Panc1 (cell line): ENCODE results near the gene RAB7A. TPM values are rescaled to one million over a fixed set of nuclear protein-coding genes. Genes with fewer than 3 reads are reported as not detected.

ENCODE experiments used
- ATAC-seq: fragments of 200-7000 bp; cut with Tn5 transposase; 2 replicates; pipeline ENCODE4 v1.9.1; 2020; ENCODE audit warnings: mild to moderate bottlenecking, moderate library complexity
- BruUV-seq: library from RNA; stranded (reverse); fragments of 400-500 nt; replicated peaks from 2 replicates; lab custom pipeline; 2021; lab: Mats Ljungman, UMichigan
- CTCF ChIA-PET: fragments of 300-600 bp; sonication (Branson Sonifier 250); formaldehyde crosslinking; loops from one replicate; lab custom pipeline; 2022; ENCODE audit warnings: antibody characterized with exemption; lab: Charles Lee
- POLR2A ChIA-PET: fragments of 300-600 bp; sonication (Branson Sonifier 250); formaldehyde crosslinking; loops from one replicate; lab custom pipeline; 2022; ENCODE audit warnings: antibody characterized with exemption; lab: Charles Lee
- DNase-seq: peaks from one replicate; pipeline ENCODE4 v3.0.0-alpha.2; 2010; ENCODE audit warnings: low read depth, low spot score
- H3K27ac ChIP-seq: 2 replicates; pipeline ENCODE4 v1.5.1; 2011; ENCODE audit warnings: mild to moderate bottlenecking, low read length, inconsistent platforms
- H3K27me3 ChIP-seq: fragments of 200-500 bp; sonication (Bioruptor generic); 2 replicates; pipeline ENCODE4 v1.6.0; 2014; ENCODE audit warnings: low read length, inconsistent platforms; ENCODE audit not compliant: control insufficient read depth, insufficient read depth
- H3K36me3 ChIP-seq: fragments of 200-500 bp; sonication (Bioruptor generic); 2 replicates; pipeline ENCODE4 v1.5.1; 2014; ENCODE audit warnings: inconsistent platforms, mild to moderate bottlenecking, low read length, moderate library complexity; ENCODE audit not compliant: control insufficient read depth, insufficient read depth
- H3K4me1 ChIP-seq: 2 replicates; pipeline ENCODE4 v1.5.1; 2011; ENCODE audit warnings: inconsistent platforms, mild to moderate bottlenecking, low read length, moderate library complexity; ENCODE audit not compliant: control insufficient read depth, insufficient read depth
- H3K4me3 ChIP-seq, 2 experiments: 2 replicates each; pipeline ENCODE4 v1.5.1; 2011 to 2012; ENCODE audit warnings: low read depth in 2 of 2, low read length in 2 of 2, mild to moderate bottlenecking in 2 of 2, inconsistent platforms in 1 of 2, moderate library complexity in 1 of 2
- H3K9me3 ChIP-seq: fragments of 200-500 bp; sonication (Bioruptor generic); 2 replicates; pipeline ENCODE4 v1.5.1; 2014; ENCODE audit warnings: low read depth, mild to moderate bottlenecking, inconsistent platforms, low read length, moderate library complexity; ENCODE audit not compliant: control insufficient read depth, insufficient read depth
- POLR2AphosphoS5 ChIP-seq: IDR thresholded peaks from 2 replicates; pipeline ENCODE4 v1.6.1; 2012; ENCODE audit warnings: mild to moderate bottlenecking, low read depth, low read length, moderate library complexity
- REST ChIP-seq, 2 experiments: IDR thresholded peaks; 2 replicates each; pipeline ENCODE4 v1.6.1; 2011 to 2012; ENCODE audit warnings: low read depth in 2 of 2, control low read depth in 1 of 2, low read length in 1 of 2, mild to moderate bottlenecking in 1 of 2, moderate library complexity in 1 of 2; ENCODE audit not compliant: insufficient read depth in 1 of 2
- SIN3A ChIP-seq: IDR thresholded peaks from 2 replicates; pipeline ENCODE4 v1.6.1; 2012; ENCODE audit warnings: low read depth, mild to moderate bottlenecking, low read length, moderate library complexity, borderline replicate concordance; ENCODE audit not compliant: insufficient read depth
- TCF7L2 ChIP-seq: IDR thresholded peaks from 2 replicates; pipeline ENCODE4 v1.6.1; 2011; ENCODE audit warnings: mild to moderate bottlenecking, low read depth, low read length, inconsistent platforms
- in situ Hi-C: cut with HindIII; loops from 2 replicates; pipeline ENCODE4 v1.10.0; 2016; ENCODE audit warnings: low sequenced_read_pairs, low pct_unique_long_range_greater_than_20kb
- intact Hi-C: fragments of 100-400 bp; cut with micrococcal nuclease; formaldehyde crosslinking; loops from one replicate; pipeline ENCODE4 v1.10.0; 2022; ENCODE audit not compliant: unreplicated experiment
- total RNA-seq: library from RNA; stranded (reverse); gene quantifications from one replicate; pipeline ENCODE4 v1.2.1, GENCODE V29; 2021; ENCODE audit not compliant: unreplicated experiment
- TF ChIP-seq, protein P1 (sequence below): fragments of 450-650 bp; IDR thresholded peaks from 2 replicates; pipeline ENCODE4 v1.5.1; 2017; ENCODE audit warnings: mild to moderate bottlenecking

The RAB7A gene
- total RNA-seq, 1 experiment from 2014 or later: 386 TPM

GRCh38 chr3:128849911-128850455 lies 124.0 kb downstream of the RAB7A start:
- H3K27me3 ChIP-seq: no peaks in the 10 kb centered on the region
- TF ChIP-seq, protein P1, sequence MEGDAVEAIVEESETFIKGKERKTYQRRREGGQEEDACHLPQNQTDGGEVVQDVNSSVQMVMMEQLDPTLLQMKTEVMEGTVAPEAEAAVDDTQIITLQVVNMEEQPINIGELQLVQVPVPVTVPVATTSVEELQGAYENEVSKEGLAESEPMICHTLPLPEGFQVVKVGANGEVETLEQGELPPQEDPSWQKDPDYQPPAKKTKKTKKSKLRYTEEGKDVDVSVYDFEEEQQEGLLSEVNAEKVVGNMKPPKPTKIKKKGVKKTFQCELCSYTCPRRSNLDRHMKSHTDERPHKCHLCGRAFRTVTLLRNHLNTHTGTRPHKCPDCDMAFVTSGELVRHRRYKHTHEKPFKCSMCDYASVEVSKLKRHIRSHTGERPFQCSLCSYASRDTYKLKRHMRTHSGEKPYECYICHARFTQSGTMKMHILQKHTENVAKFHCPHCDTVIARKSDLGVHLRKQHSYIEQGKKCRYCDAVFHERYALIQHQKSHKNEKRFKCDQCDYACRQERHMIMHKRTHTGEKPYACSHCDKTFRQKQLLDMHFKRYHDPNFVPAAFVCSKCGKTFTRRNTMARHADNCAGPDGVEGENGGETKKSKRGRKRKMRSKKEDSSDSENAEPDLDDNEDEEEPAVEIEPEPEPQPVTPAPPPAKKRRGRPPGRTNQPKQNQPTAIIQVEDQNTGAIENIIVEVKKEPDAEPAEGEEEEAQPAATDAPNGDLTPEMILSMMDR: no peak; the same call in 1 of the 2 replicates
- TF ChIP-seq SIN3A (no peak), REST (IDR thresholded peaks at IDR 0.05; ENCODE audit: insufficient read depth in 1 of 2, low read depth in 2 of 2, low read length in 1 of 2) (no peak), POLR2AphosphoS5 (no peak), TCF7L2 (no peak)
- ATAC-seq (peak; percentile 52; the same call in 1 of the 2 replicates), DNase-seq (no peak)
- in situ Hi-C loops (loop anchor here (5.0 kb wide), 1 partner anchor 53 kb away; no protein-coding TSS in a partner anchor), intact Hi-C loops (no loop called here)
- CTCF ChIA-PET: interaction anchor here (0.6 kb wide), 1 partner anchor 169 kb away, joined by 3 read pairs; no protein-coding TSS in a partner anchor
- POLR2A ChIA-PET: no interaction called here
- H3K36me3 ChIP-seq: no peaks in the 10 kb centered on the region
- no TSS peak for BruUV-seq
- H3K27ac ChIP-seq: no peak overlapping the region
- H3K9me3 ChIP-seq: peaks cover 9% of the 10 kb centered on the region
- no peak overlapping the region for H3K4me3 ChIP-seq
- H3K4me1 ChIP-seq: peaks cover 13% of the 10 kb centered on the region; the same call in 1 of the 2 replicates

- ChIA-PET CTCF (no interaction called here), POLR2A (no interaction called here)
- H3K9me3 ChIP-seq: peaks cover 15% of the 10 kb centered on the region
- no peak overlapping the region for H3K4me3 ChIP-seq
- DNase-seq: no peak
- in situ Hi-C loops: loop anchor here (5.0 kb wide), 1 partner anchor 53 kb away; no protein-coding TSS in a partner anchor
- no peaks in the 10 kb centered on the region for H3K27me3 ChIP-seq
- intact Hi-C loops: no loop called here
- no peak for ATAC-seq
- H3K4me1 ChIP-seq: peaks cover 8% of the 10 kb centered on the region; the same call in 1 of the 2 replicates
- TF ChIP-seq, protein P1: no peak; the same call in 1 of the 2 replicates
- no peak for TF ChIP-seq REST (IDR thresholded peaks at IDR 0.05; ENCODE audit: insufficient read depth in 1 of 2, low read depth in 2 of 2, low read length in 1 of 2)
- no peak for TF ChIP-seq TCF7L2
- TF ChIP-seq SIN3A: no peak
- no peak for TF ChIP-seq POLR2AphosphoS5
- H3K27ac ChIP-seq: no peak overlapping the region
- no TSS peak for BruUV-seq
- H3K36me3 ChIP-seq: no peaks in the 10 kb centered on the region
Observed at GRCh38 chr3:128850544-128850943, 124.6 kb downstream of the RAB7A start.
